H9 (cell line): ENCODE results near the gene HTR1B. TPM values are rescaled to one million over a fixed set of nuclear protein-coding genes. Genes with fewer than 3 reads are reported as not detected.

Source experiments
- DNase-seq: peaks from one replicate; pipeline ENCODE4 v3.0.0-alpha.2; 2017
- H2AFZ ChIP-seq: one replicate; pipeline ENCODE4 v1.6.1; 2013; ENCODE audit warnings: mild to moderate bottlenecking, low read length, control low read depth, moderate library complexity
- H2AK5ac ChIP-seq: 2 replicates; pipeline ENCODE4 v1.6.1; 2013; ENCODE audit warnings: low read length, control low read depth, mixed read lengths; ENCODE audit not compliant: insufficient read length
- H2BK120ac ChIP-seq: one replicate; pipeline ENCODE4 v1.6.1; 2013; ENCODE audit warnings: low read depth, mild to moderate bottlenecking, low read length, control low read depth, inconsistent platforms; ENCODE audit not compliant: poor library complexity, severe bottlenecking
- H2BK12ac ChIP-seq: 2 replicates; pipeline ENCODE4 v1.6.1; 2013; ENCODE audit warnings: low read length, control low read depth, mixed read lengths, low read depth; ENCODE audit not compliant: insufficient read length
- H2BK15ac ChIP-seq: 2 replicates; pipeline ENCODE4 v1.6.1; 2013; ENCODE audit warnings: low read depth, low read length, control low read depth
- H2BK20ac ChIP-seq: one replicate; pipeline ENCODE4 v1.6.1; 2013; ENCODE audit warnings: low read depth, mild to moderate bottlenecking, low read length, control low read depth, inconsistent platforms; ENCODE audit not compliant: poor library complexity, severe bottlenecking
- H2BK5ac ChIP-seq: 2 replicates; pipeline ENCODE4 v1.6.1; 2013; ENCODE audit warnings: low read length, control low read depth, mixed read lengths; ENCODE audit not compliant: insufficient read length
- H3K14ac ChIP-seq: 2 replicates; pipeline ENCODE4 v1.6.1; 2013; ENCODE audit warnings: low read length, control low read depth; ENCODE audit not compliant: insufficient read depth
- H3K18ac ChIP-seq: 2 replicates; pipeline ENCODE4 v1.6.1; 2013; ENCODE audit warnings: low read depth, mild to moderate bottlenecking, mixed read lengths, low read length, control low read depth; ENCODE audit not compliant: insufficient read length
- H3K23ac ChIP-seq: 2 replicates; pipeline ENCODE4 v1.6.1; 2013; ENCODE audit warnings: low read length, control low read depth, mixed read lengths, low read depth; ENCODE audit not compliant: insufficient read length
- H3K23me2 ChIP-seq: 2 replicates; pipeline ENCODE4 v1.6.1; 2013; ENCODE audit warnings: low read depth, mild to moderate bottlenecking, mixed read lengths, low read length, control low read depth; ENCODE audit not compliant: insufficient read length, poor library complexity, severe bottlenecking
- H3K27ac ChIP-seq: 2 replicates; pipeline ENCODE4 v1.5.1; 2013; ENCODE audit warnings: low read length, control low read depth, mixed read lengths, low read depth; ENCODE audit not compliant: insufficient read length
- H3K27me3 ChIP-seq: 2 replicates; pipeline ENCODE4 v1.6.1; 2013; ENCODE audit warnings: low read length, control low read depth, inconsistent platforms; ENCODE audit not compliant: insufficient read depth
- H3K4ac ChIP-seq: 2 replicates; pipeline ENCODE4 v1.6.1; 2013; ENCODE audit warnings: low read depth, mild to moderate bottlenecking, control low read depth, inconsistent platforms, low read length, moderate library complexity
- H3K4me1 ChIP-seq: 2 replicates; pipeline ENCODE4 v1.6.1; 2013; ENCODE audit warnings: low read length, control low read depth, inconsistent platforms; ENCODE audit not compliant: insufficient read depth
- H3K4me2 ChIP-seq: 2 replicates; pipeline ENCODE4 v1.6.1; 2013; ENCODE audit warnings: low read length, control low read depth, mixed read lengths; ENCODE audit not compliant: insufficient read length, insufficient read depth
- H3K56ac ChIP-seq: 2 replicates; pipeline ENCODE4 v1.6.1; 2013; ENCODE audit warnings: low read depth, mild to moderate bottlenecking, mixed read lengths, low read length, control low read depth; ENCODE audit not compliant: insufficient read length
- H3K79me1 ChIP-seq: 2 replicates; pipeline ENCODE4 v1.6.1; 2013; ENCODE audit warnings: low read depth, mild to moderate bottlenecking, moderate library complexity, low read length, control low read depth, inconsistent platforms; ENCODE audit not compliant: insufficient read depth, poor library complexity, severe bottlenecking
- H3K79me2 ChIP-seq: 2 replicates; pipeline ENCODE4 v1.6.1; 2013; ENCODE audit warnings: low read length, control low read depth, inconsistent platforms; ENCODE audit not compliant: insufficient read depth
- H3K9ac ChIP-seq: 2 replicates; pipeline ENCODE4 v1.6.1; 2013; ENCODE audit warnings: low read length, control low read depth, mixed read lengths; ENCODE audit not compliant: insufficient read length; ENCODE audit errors: extremely low read depth
- H3K9me3 ChIP-seq: one replicate; pipeline ENCODE4 v1.6.1; 2013; ENCODE audit warnings: low read depth, low read length, inconsistent platforms; ENCODE audit not compliant: control insufficient read depth
- H3T11ph ChIP-seq: one replicate; pipeline ENCODE4 v1.6.1; 2013; ENCODE audit warnings: mild to moderate bottlenecking, low read length, control low read depth, inconsistent platforms
- H4K20me1 ChIP-seq: one replicate; pipeline ENCODE4 v1.6.1; 2013; ENCODE audit not compliant: control insufficient read depth, insufficient read length, insufficient read depth
- H4K5ac ChIP-seq: 2 replicates; pipeline ENCODE4 v1.6.1; 2013; ENCODE audit warnings: low read depth, mild to moderate bottlenecking, mixed read lengths, low read length, control low read depth; ENCODE audit not compliant: insufficient read length
- H4K8ac ChIP-seq: replicated peaks from 2 replicates; pipeline ENCODE4 v1.6.1; 2013; ENCODE audit warnings: low read length, control low read depth, mixed read lengths, low read depth; ENCODE audit not compliant: insufficient read length
- H4K91ac ChIP-seq: 2 replicates; pipeline ENCODE4 v1.6.1; 2013; ENCODE audit warnings: low read depth, mild to moderate bottlenecking, moderate library complexity, mixed read lengths, low read length, control low read depth; ENCODE audit not compliant: insufficient read length
- H3K27ac Mint-ChIP-seq, 3 experiments: 2 replicates in 2 of 3; 3 replicates in 1 of 3; pipeline ENCODE4 v1.8.0; 2020 to 2021; ENCODE audit warnings: mixed read lengths in 3 of 3, mild to moderate bottlenecking in 1 of 3, moderate library complexity in 1 of 3
- H3K27me3 Mint-ChIP-seq: 2 replicates; pipeline ENCODE4 v1.8.0; 2021; ENCODE audit warnings: low read depth, mild to moderate bottlenecking, moderate library complexity, mixed read lengths
- H3K36me3 Mint-ChIP-seq, 3 experiments: 2 replicates in 2 of 3; 3 replicates in 1 of 3; pipeline ENCODE4 v1.8.0; 2020 to 2021; ENCODE audit warnings: low read depth in 3 of 3, mixed read lengths in 3 of 3; ENCODE audit not compliant: insufficient read depth in 1 of 3
- H3K4me1 Mint-ChIP-seq, 2 experiments: 2 replicates each; pipeline ENCODE4 v1.8.0; 2020; ENCODE audit warnings: mixed read lengths in 2 of 2
- H3K4me3 Mint-ChIP-seq, 2 experiments: 2 replicates in 1 of 2; 3 replicates in 1 of 2; pipeline ENCODE4 v1.8.0; 2020 to 2021; ENCODE audit warnings: mild to moderate bottlenecking in 2 of 2, mixed read lengths in 2 of 2, moderate library complexity in 1 of 2
- H3K9me3 Mint-ChIP-seq, 2 experiments: 2 replicates in 1 of 2; 3 replicates in 1 of 2; pipeline ENCODE4 v1.8.0; 2020; ENCODE audit warnings: mild to moderate bottlenecking in 2 of 2, mixed read lengths in 2 of 2, moderate library complexity in 1 of 2
- CTCF ChIP-seq: fragments of 200-600 bp; sonication (generic); conservative IDR thresholded peaks from 3 replicates; pipeline ENCODE4 v1.8.0; 2021; ENCODE audit warnings: antibody characterized with exemption, mild to moderate bottlenecking
- WGBS: extraction: QIAGEN DNeasy Blood & Tissue Kit; methylation state at CpG from one replicate; pipeline ENCODE4 v1.1.7; 2013; ENCODE audit warnings: missing lambda C conversion rate, low lambda C conversion rate, mixed read lengths; ENCODE audit not compliant: insufficient read length; ENCODE audit errors: extremely low coverage; 5-methylcytosine and 5-hydroxymethylcytosine counted together
- total RNA-seq: library from RNA; stranded (reverse); gene quantifications from 2 replicates; pipeline ENCODE4 v1.2.1, GENCODE V29; 2021

HTR1B gene
- total RNA-seq, 1 experiment from 2014 or later, result 0.83 TPM

DNA sequence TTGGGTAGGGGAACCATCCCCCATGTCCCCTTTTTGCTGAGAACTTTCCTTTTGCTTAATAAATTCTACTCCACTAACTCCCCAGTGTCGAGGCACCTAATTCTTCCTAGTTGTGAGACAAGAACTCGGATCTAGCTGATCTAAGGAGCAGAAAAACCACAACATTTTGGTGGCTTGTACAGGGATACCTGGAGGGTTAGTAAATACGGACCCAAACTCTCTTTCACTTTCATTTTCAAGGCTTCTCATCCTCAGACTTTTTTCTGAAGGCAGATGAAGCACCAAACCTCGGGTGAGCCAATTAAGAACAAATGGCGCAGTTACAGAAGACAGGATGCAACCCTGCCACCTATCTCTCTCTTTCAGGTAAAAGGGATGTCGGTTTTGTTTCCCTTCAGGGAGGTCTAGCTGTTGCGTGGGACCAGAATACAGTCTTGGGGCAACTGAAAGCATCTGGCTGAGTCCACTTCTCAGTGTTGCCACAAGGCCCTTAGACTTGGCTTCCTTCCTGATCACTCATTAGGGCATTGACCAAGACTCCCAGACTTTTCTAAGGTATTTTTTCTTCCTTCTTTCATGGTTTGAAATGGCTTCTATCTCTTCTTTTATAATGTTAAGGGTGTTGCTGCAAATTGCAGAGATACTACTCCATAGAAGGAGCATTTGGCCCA lies 11.1 kb upstream of the HTR1B start:
- Histone ChIP-seq H3K9me3 (no peaks in the 10 kb centered on the region), H4K20me1 (no peaks in the 10 kb centered on the region), H3K4ac (no peak overlapping the region), H3K9ac (no peak overlapping the region), H3K79me1 (no peaks in the 10 kb centered on the region), H3K56ac (no peak overlapping the region), H3K14ac (no peak overlapping the region), H3K18ac (no peak overlapping the region), H2BK12ac (no peak overlapping the region), H2BK120ac (no peak overlapping the region), H3K27ac (no peak overlapping the region), H3K4me2 (no peak overlapping the region), H2BK15ac (no peak overlapping the region), H3K23ac (no peak overlapping the region), H2AK5ac (no peak overlapping the region), H2AFZ (no peak overlapping the region), H3K23me2 (no peaks in the 10 kb centered on the region), H3K27me3 (no peaks in the 10 kb centered on the region), H4K8ac (no peak overlapping the region), H3T11ph (no peak overlapping the region), H4K91ac (no peak overlapping the region), H3K79me2 (no peaks in the 10 kb centered on the region), H2BK5ac (no peak overlapping the region), H4K5ac (no peak overlapping the region), H2BK20ac (no peak overlapping the region), H3K4me1 (no peaks in the 10 kb centered on the region; the same call in 1 of the 2 replicates)
- Mint-ChIP-seq H3K4me1 (peaks cover 18 to 28% of the 10 kb centered on the region in 2 experiments), H3K27ac (no peak overlapping the region), H3K9me3 (peaks cover 10 to 11% of the 10 kb centered on the region in 2 experiments), H3K27me3 (peaks cover 5% of the 10 kb centered on the region; the same call in 1 of the 2 replicates), H3K36me3 (peaks cover 6 to 15% (median 12%) of the 10 kb centered on the region in 3 experiments), H3K4me3 (no peak overlapping the region)
- TF ChIP-seq CTCF, result no peak
- DNase-seq, result no peak
- no CpG with 5 or more reads among the region's 7 CpGs for WGBS
